ENCODE data around the gene WRNIP1. TPM values are rescaled to one million over a fixed set of nuclear protein-coding genes. Genes with fewer than 3 reads are reported as not detected.
A peak's percentile ranks its signal among the peaks of the same experiment; 100 is the strongest.

WRNIP1 gene
- total and polyA plus RNA-seq, 2 of the 13 experiments (the other 11 are each of a cell fraction or from before 2014, with no cell fraction given): 77.7 to 90.3 TPM

- POLR2A ChIA-PET: no interaction called here
- DNase-seq (ENCODE audit: low spot score) (no peak), FAIRE-seq (peak; percentile 32), ATAC-seq (peak; percentile 45)
- Histone ChIP-seq H3K36me3 (replicated peaks in 1 of 2; ENCODE audit: control insufficient read depth in 1 of 2, insufficient read depth in 2 of 2, low read length in 2 of 2) (no peaks in the 10 kb centered on the region), H3K4me2 (ENCODE audit: low read depth, low read length) (no peak overlapping the region), H3K27me3 (ENCODE audit: control insufficient read depth in 1 of 2, insufficient read depth in 2 of 2, low read length in 2 of 2) (no peaks in the 10 kb centered on the region), H4K20me1 (ENCODE audit: insufficient read depth, low read length) (no peaks in the 10 kb centered on the region), H3K27ac (ENCODE audit: extremely low read length, insufficient read depth, low read length) (no peak overlapping the region), H3K9me3 (ENCODE audit: low read length) (no peaks in the 10 kb centered on the region), H2AFZ (ENCODE audit: low read length) (no peak overlapping the region), H3K4me3 (replicated peaks in 1 of 3; ENCODE audit: insufficient read depth in 1 of 3, low read depth in 2 of 3, low read length in 3 of 3) (no peak overlapping the region), H3K4me1 (ENCODE audit: insufficient read depth, low read length) (peaks cover 26% of the 10 kb centered on the region), H3K9ac (ENCODE audit: insufficient read depth, low read depth, low read length) (no peak overlapping the region), H3K79me2 (ENCODE audit: insufficient read depth, low read length) (no peaks in the 10 kb centered on the region)
- CTCF ChIA-PET (ENCODE audit: low intra/inter-chr PET ratio, low total read pairs): no interaction called here
- in situ Hi-C loops (cut with HindIII; ENCODE audit: extremely low pct_ligation_motif_present, low pct_unique_long_range_greater_than_20kb): no loop called here
- 44% methylated on average over 6 of the region's 7 CpGs for WGBS (ENCODE audit: low lambda C conversion rate)
- intact Hi-C loops (cut with micrococcal nuclease; ENCODE audit: unreplicated experiment): no loop called here
- no TSS peak for BruUV-seq (replicated peaks)
- no peak for TF ChIP-seq JUND (CRISPR knock-in tag; IDR thresholded peaks at IDR 0.05)
- peak; percentile 88 for TF ChIP-seq CEBPB (IDR thresholded peaks at IDR 0.05; ENCODE audit: borderline replicate concordance, low read depth, low read length)
- no peak for TF ChIP-seq THAP8 (CRISPR knock-in tag; IDR thresholded peaks at IDR 0.05; ENCODE audit: borderline replicate concordance)
- TF ChIP-seq NFIB (CRISPR knock-in tag; IDR thresholded peaks at IDR 0.05; ENCODE audit: borderline replicate concordance): no peak
- peak; percentile 44; the same call in 1 of the 2 replicates for TF ChIP-seq CEBPG (CRISPR knock-in tag; IDR thresholded peaks at IDR 0.05)
- no peak for TF ChIP-seq DR1 (CRISPR knock-in tag; IDR thresholded peaks at IDR 0.05)
- no peak for TF ChIP-seq ZNF687 (CRISPR knock-in tag; IDR thresholded peaks at IDR 0.05)
- no peak for TF ChIP-seq GTF3A (CRISPR knock-in tag; conservative IDR thresholded peaks at IDR 0.05)
- no peak for TF ChIP-seq GTF2F1 (IDR thresholded peaks at IDR 0.05; ENCODE audit: low read length)
- no peak for TF ChIP-seq ZNF326 (CRISPR knock-in tag; IDR thresholded peaks at IDR 0.05; ENCODE audit: borderline replicate concordance)
Observed at GRCh38 chr6:2803731-2804429, 38.7 kb downstream of the WRNIP1 start.

Data from HepG2 (cell line).